HG03520 (cell line): ENCODE results near the gene GGA2.
"Not testable (repeated sequence)": the region's sequence is repeated elsewhere in the genome, so short reads cannot be mapped to it uniquely, and the experiment has no call there.

Experiments used
- ATAC-seq: cut with Tn5 transposase; IDR thresholded peaks from one replicate; pipeline ENCODE4 v1.9.1; 2021; ENCODE audit warnings: mild to moderate bottlenecking, moderate library complexity; ENCODE audit not compliant: unreplicated experiment

GGA2 gene, protein sequence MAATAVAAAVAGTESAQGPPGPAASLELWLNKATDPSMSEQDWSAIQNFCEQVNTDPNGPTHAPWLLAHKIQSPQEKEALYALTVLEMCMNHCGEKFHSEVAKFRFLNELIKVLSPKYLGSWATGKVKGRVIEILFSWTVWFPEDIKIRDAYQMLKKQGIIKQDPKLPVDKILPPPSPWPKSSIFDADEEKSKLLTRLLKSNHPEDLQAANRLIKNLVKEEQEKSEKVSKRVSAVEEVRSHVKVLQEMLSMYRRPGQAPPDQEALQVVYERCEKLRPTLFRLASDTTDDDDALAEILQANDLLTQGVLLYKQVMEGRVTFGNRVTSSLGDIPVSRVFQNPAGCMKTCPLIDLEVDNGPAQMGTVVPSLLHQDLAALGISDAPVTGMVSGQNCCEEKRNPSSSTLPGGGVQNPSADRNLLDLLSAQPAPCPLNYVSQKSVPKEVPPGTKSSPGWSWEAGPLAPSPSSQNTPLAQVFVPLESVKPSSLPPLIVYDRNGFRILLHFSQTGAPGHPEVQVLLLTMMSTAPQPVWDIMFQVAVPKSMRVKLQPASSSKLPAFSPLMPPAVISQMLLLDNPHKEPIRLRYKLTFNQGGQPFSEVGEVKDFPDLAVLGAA

DNA sequence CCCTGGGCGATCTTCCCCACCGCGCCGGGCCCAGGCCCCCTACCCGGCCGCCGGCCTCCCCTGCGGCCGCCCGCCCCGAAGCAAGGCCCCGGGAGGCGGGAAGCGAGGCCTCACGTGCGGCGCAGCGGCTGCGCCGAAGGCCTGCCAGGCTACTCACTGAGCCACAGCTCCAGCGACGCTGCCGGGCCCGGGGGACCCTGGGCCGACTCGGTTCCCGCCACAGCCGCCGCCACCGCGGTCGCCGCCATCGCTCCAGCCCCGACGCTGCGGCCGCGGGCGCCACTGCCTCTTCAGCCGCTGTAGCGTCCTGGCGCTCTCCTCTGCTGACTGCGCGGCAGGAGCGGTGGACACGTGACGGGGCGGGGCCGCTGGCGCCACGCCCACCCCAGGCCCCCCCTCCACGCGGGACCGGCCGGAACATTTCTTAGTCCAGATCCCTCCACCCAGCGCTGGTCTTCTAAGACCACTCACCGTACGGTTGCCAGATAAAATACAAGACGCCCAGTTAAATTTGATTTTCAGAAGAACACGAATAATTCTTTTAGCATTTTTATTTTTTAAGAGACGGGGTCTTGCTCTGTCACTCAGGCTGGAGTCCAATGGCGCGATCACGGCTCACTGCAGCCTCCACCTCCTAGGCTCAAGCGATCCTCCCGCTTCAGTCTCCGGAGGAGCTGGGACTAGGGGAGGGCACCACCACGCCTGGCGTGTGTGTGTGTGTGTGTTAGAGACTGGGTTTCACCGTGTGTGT, at the start of gene GGA2:
GGA2 (minus strand) TSS at position 331 of the 751 bp plus-strand sequence; CDS start at position 248, 83 bp downstream.
- ATAC-seq, result peak; percentile 64

GRCh38 chr16:23557779-23558702, 47.7 kb upstream of the GGA2 start:
- no peak for ATAC-seq

GRCh38 chr16:23556881-23557778, 46.8 kb upstream of the GGA2 start, which contains the start of the genes EARS2 and UBFD1:
TSS of gene EARS2 (minus strand) at chr16:23557350. CDS start at chr16:23557343, 7 bp downstream.
TSS of gene UBFD1 (plus strand) at chr16:23557727. CDS start at chr16:23557743, 16 bp downstream.
- ATAC-seq, result peak; percentile 85

GRCh38 chr16:23554536-23554935, 44.2 kb upstream of the GGA2 start:
- ATAC-seq, result no peak

- ATAC-seq, result no peak
Observed at GRCh38 chr16:23552161-23552560, 41.9 kb upstream of the GGA2 start.

- ATAC-seq, result no peak
Observed at GRCh38 chr16:23549938-23550337, 39.6 kb upstream of the GGA2 start.

DNA sequence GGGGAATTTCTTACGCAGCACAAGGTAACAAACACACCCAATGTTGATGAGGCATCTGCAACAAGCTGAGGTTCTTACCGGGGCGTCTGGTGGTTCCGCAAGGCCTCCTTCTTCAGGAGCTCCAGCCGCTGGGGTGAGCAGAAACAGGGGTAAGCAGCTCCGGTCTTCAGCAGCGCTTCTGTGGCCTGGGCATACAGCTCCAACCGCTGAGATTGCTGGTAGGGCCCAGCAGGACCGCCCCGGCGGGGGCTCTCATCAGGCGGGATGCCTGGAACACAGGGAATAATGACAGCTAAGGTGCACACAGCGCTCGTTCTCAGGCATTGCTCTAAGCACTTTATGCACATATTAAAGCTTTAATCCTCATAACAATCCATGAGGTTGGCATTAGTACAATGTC, 34.1 kb upstream of the GGA2 start:
- ATAC-seq, result no peak

DNA sequence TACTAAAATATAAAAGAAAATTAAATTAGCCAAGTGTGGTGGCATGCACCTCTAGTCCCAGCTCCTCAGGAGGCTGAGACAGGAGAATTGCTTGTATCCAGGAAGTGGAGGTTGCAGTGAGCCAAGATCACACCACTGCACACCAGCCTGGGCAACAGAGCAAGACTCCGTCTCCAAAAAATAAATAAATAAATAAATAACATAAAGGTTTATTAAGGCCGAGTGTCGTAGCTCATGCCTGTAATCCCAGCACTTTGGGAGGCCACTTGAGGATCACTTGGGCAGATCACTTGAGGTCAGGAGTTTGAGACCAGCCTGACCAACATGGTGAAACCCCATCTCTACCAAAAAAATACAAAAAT, 30.5 kb upstream of the GGA2 start:
- not testable (repeated sequence) for ATAC-seq

DNA sequence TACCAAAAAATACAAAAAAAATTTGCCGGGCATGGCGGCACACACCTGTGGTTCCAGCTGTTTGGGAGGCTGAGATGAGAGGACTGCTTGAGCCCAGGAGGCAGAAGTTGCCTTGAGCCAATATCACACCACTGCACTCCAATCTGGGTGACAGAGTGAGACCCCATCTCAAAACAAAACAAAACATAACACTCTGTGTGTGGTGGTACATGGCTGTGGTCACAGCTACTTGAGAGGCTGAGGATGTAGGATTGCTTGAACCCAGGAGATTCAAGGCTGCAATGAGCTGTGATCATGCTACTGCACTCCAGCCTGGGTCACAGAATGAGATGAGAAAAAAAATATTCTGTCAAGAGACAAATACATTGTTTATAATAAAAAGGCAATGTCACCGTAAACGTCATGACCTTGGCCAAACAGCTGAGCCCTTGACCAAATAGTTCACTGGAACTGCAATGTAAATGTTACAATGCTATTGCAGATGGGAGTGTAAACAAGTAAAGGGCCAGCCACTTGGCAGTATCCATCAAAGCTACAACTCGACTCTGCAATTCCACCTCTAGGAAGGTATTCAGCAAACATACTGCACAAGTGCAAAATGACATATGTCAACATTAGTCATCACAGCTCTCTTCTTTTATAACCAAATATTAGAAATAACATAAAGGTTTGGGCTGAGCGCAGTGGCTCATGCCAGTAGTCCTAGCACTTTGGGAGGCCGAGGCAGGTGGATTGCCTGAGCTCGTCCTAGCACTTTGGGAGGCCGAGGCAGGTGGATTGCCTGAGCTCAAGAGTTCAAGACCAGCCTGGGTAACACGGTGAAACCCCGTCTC, 29.9 kb upstream of the GGA2 start:
- ATAC-seq, result no peak

GRCh38 chr16:23538919-23539278, 28.6 kb upstream of the GGA2 start:
- ATAC-seq, result no peak

DNA sequence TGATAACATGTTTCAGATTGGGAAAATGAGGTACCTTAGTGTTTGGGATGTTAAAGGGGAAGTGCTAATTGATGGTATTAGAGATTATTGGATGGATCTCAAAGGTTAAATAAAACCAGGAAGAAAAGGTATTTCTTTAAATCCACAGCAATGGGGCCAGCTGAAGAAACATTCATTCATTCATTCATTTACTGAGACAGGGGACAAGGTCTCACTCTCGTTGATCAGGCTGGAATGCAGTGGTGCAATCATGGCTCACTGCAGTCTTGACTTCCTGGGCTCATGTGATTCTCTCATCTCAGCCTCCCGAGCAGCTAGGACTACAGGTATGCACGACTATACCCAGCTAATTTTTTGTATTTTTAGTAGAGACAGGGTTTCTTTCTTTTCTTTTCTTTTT, 27.1 kb upstream of the GGA2 start:
- ATAC-seq, result no peak

GRCh38 chr16:23535901-23536300, 25.6 kb upstream of the GGA2 start:
- ATAC-seq, result no peak

GRCh38 chr16:23534868-23535860, 24.9 kb upstream of the GGA2 start:
- no peak for ATAC-seq

DNA sequence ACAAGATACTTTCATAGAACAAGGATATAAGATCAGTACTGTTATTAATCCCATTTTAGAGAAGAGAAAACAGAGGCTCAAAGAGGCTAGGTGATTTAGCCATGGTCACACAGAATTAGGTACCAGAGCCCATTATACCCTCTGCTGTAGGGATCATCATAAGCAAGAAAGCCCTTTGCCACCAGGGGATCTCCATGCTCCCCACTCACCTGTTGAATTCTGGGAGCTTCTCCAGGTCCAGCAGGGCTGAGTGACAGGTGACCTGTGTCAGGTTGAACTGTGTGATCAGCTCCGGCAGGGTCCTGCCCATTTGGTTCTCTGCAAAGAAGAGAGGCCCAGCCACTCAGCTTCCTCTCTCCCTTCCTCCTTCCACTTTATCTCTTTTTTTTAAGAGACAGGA, 22.2 kb upstream of the GGA2 start:
- ATAC-seq, result no peak

DNA sequence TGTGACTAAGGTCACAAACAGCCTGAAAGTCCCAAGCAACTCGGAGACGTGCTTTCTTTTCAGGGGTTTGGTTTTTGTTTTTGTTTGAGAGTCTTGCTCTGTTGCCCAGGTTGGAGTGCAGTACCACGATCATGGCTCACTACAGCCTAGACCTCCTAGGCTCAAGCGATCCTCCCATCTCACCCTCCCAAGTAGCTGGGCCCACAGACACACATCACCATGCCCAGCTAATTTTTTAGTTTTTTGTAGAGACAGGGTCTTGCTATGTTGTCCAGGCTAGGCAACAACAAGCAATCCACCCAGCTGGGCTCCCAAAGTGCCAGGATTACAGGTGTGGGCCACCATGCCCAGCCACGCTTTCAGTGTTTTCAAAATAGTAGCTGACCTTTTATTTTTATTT, 19.8 kb upstream of the GGA2 start:
- no peak for ATAC-seq

DNA sequence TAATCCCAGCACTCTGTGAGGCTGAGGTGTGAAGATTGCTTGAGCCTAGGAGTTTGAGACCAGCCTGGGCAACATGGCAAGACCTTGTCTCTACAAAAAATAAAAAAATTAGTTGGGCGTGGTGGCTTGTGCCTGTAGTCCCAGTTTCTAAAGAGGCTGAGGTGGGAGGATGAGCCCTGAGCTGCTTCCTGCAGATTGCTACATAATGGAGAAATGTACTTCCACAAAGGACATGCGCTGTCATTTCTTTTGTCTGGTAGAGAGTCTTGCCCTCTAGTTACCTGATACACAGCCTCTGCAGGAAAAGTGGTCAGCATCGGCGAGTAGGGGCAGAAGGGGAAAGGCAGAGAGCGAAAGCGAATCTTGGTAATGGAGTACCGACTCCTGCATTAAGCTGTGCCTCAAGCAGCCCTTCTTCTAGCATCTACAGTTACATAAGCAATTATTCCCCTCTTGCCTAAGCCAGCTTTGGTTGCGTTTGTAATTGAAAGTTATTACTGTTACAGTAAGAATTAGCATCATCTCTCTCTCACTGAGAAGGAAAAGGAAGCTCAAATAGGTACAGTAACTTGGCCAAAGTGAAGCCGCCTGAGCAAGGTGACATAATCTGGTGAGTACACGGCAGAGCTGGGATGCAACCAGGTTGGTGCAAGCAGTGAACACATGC, 18.5 kb upstream of the GGA2 start:
- no peak for ATAC-seq
